Smooth muscle cell of the brain vasculature (primary cell): Measurements from ENCODE around the gene TAPT1.

Experiments used
- DNase-seq: peaks from one replicate; pipeline ENCODE4 v3.0.0-alpha.2; 2012; ENCODE audit warnings: low read depth, low spot score

TAPT1 gene

GRCh38 chr4:16136827-16137226 is 89.4 kb downstream of the TAPT1 start:
- no peak for DNase-seq

- no peak for DNase-seq
These were observed 90.0 kb downstream of the TAPT1 start for GRCh38 chr4:16136311-16136710.

GRCh38 chr4:16133406-16133805 is 92.9 kb downstream of the TAPT1 start:
- no peak for DNase-seq

- no peak for DNase-seq
These were observed 95.0 kb downstream of the TAPT1 start for GRCh38 chr4:16131293-16131692.

- no peak for DNase-seq
These were observed 96.9 kb downstream of the TAPT1 start for GRCh38 chr4:16129336-16129735.

GRCh38 chr4:16126714-16127113 is 99.6 kb downstream of the TAPT1 start:
- no peak for DNase-seq

- DNase-seq, result no peak
These were observed 100.5 kb downstream of the TAPT1 start for GRCh38 chr4:16125571-16126445.

GRCh38 chr4:16124232-16124631 is 102.0 kb downstream of the TAPT1 start:
- DNase-seq, result no peak

GRCh38 chr4:16123356-16124084 is 102.8 kb downstream of the TAPT1 start:
- no peak for DNase-seq

- DNase-seq, result no peak
These were observed 103.5 kb downstream of the TAPT1 start for GRCh38 chr4:16122784-16123183.

GRCh38 chr4:16122308-16122711 is 104.0 kb downstream of the TAPT1 start:
- no peak for DNase-seq

GRCh38 chr4:16120720-16121119 is 105.6 kb downstream of the TAPT1 start:
- DNase-seq, result no peak

- DNase-seq, result no peak
These were observed 106.3 kb downstream of the TAPT1 start for GRCh38 chr4:16119981-16120380.

GRCh38 chr4:16118090-16118489 is 108.2 kb downstream of the TAPT1 start:
- DNase-seq, result no peak

- DNase-seq, result no peak
These were observed 109.1 kb downstream of the TAPT1 start for GRCh38 chr4:16117164-16117563.

- DNase-seq, result no peak
These were observed 109.7 kb downstream of the TAPT1 start for GRCh38 chr4:16116493-16116990.

- DNase-seq, result no peak
These were observed 110.3 kb downstream of the TAPT1 start for GRCh38 chr4:16116019-16116418.

- no peak for DNase-seq
These were observed 111.7 kb downstream of the TAPT1 start for GRCh38 chr4:16114546-16114945.

GRCh38 chr4:16113741-16114140 is 112.5 kb downstream of the TAPT1 start:
- DNase-seq, result no peak

- DNase-seq, result no peak
These were observed 114.7 kb downstream of the TAPT1 start for GRCh38 chr4:16111533-16111932.

- no peak for DNase-seq
These were observed 115.5 kb downstream of the TAPT1 start for GRCh38 chr4:16110661-16111290.
